Motor neuron (in vitro differentiated cells): ENCODE measurements around the gene ZNF460. TPM values are rescaled to one million over a fixed set of nuclear protein-coding genes. Genes with fewer than 3 reads are reported as not detected.
A peak's percentile ranks its signal among the peaks of the same experiment; 100 is the strongest.

Source experiments
- ATAC-seq, 8 experiments: fragments of 200-7000 bp; cut with Tn5 transposase; replicated peaks in 6 of 8; 2 replicates each; pipeline ENCODE4 v1.8.0; 2021; ENCODE audit warnings: mild to moderate bottlenecking in 8 of 8, moderate library complexity in 8 of 8
- H3K27ac ChIP-seq, 2 donors: fragments of 250-450 bp; sonication (Bioruptor Pico); 2 replicates each; pipeline ENCODE4 v1.9.0; 2021; ENCODE audit warnings: antibody characterized with exemption in 2 of 2, mild to moderate bottlenecking in 2 of 2, moderate library complexity in 1 of 2
- H3K4me1 ChIP-seq, 2 donors: fragments of 250-450 bp; sonication (Bioruptor Pico); replicated peaks in 1 of 2; 2 replicates each; pipeline ENCODE4 v1.6.1; 2021; ENCODE audit warnings: antibody characterized with exemption in 2 of 2, mild to moderate bottlenecking in 2 of 2, moderate library complexity in 1 of 2
- H3K4me3 ChIP-seq, 5 donors: fragments of 250-450 bp; sonication (Bioruptor Pico); 2 replicates each; pipeline ENCODE4 v1.9.0; 2021; ENCODE audit warnings: antibody characterized with exemption in 5 of 5, mild to moderate bottlenecking in 5 of 5, moderate library complexity in 4 of 5
- WGBS, 10 experiments: fragments of 450-650 bp; shearing (Covaris generic); methylation state at CpG; one replicate each; pipeline ENCODE4 v1.0.0; 2022; 5-methylcytosine and 5-hydroxymethylcytosine counted together
- in situ Hi-C, 9 experiments: fragments of 400-800 bp; cut with MboI; loops; one replicate each; pipeline ENCODE4 v1.15.0; 2021; ENCODE audit warnings: low sequenced_read_pairs in 9 of 9, low pct_unique_long_range_greater_than_20kb in 2 of 9; ENCODE audit not compliant: unreplicated experiment in 9 of 9
- total RNA-seq, 8 experiments: library from RNA; unstranded; fragments of 300-600 nt; gene quantifications; 2 replicates each; pipeline versions ENCODE4 v1.2.3 to v1.2.4, GENCODE V29; 2022

The ZNF460 gene
- total RNA-seq, 8 experiments from 2014 or later: 38.8 to 113 (median 68.9) TPM

GRCh38 chr19:57324992-57325391 is 44.7 kb downstream of the ZNF460 start:
- ATAC-seq: no peak
- peaks cover 15 to 17% of the 10 kb centered on the region in 2 donors for H3K4me1 ChIP-seq
- no peak overlapping the region for H3K4me3 ChIP-seq
- no peak overlapping the region for H3K27ac ChIP-seq
- in situ Hi-C loops: no loop called here

GRCh38 chr19:57327993-57328392 is 47.7 kb downstream of the ZNF460 start:
- in situ Hi-C loops: no loop called here
- no peak for ATAC-seq
- no peak overlapping the region for H3K27ac ChIP-seq
- no peak overlapping the region for H3K4me3 ChIP-seq
- no peaks in the 10 kb centered on the region for H3K4me1 ChIP-seq
- WGBS, 10 experiments: 88 to 100% (median 100%) methylated on average over 1 to 5 of the region's 8 CpGs; no CpG with 5 or more reads in 1 of the 10 experiments

GRCh38 chr19:57334191-57334590 is 53.9 kb downstream of the ZNF460 start:
- ATAC-seq: no peak

GRCh38 chr19:57338877-57339276 is 58.6 kb downstream of the ZNF460 start:
- ATAC-seq: peak in 1 of 8 experiments; percentile 44
- WGBS, 10 experiments: 33 to 100% (median 63%) methylated on average over 1 to 2 of the region's 3 CpGs; no CpG with 5 or more reads in 2 of the 10 experiments
- in situ Hi-C loops: no loop called here
- H3K4me1 ChIP-seq: no peaks in the 10 kb centered on the region
- no peak overlapping the region for H3K4me3 ChIP-seq
- no peak overlapping the region for H3K27ac ChIP-seq

More at GRCh38 chr19:57334191-57334590, 53.9 kb downstream of the ZNF460 start:
- H3K27ac ChIP-seq: no peak overlapping the region
- H3K4me1 ChIP-seq: no peaks in the 10 kb centered on the region
- no peak overlapping the region for H3K4me3 ChIP-seq
- in situ Hi-C loops: no loop called here
- WGBS, 10 experiments: 40 to 100% (median 86%) methylated on average over 1 to 4 of the region's 4 CpGs; no CpG with 5 or more reads in 2 of the 10 experiments

GRCh38 chr19:57342582-57342981 is 62.3 kb downstream of the ZNF460 start:
- WGBS, 10 experiments: 31 to 94% (median 48%) methylated on average over 2 to 6 of the region's 6 CpGs
- in situ Hi-C loops: no loop called here
- Histone ChIP-seq H3K4me1 (no peaks in the 10 kb centered on the region), H3K27ac (no peak overlapping the region), H3K4me3 (no peak overlapping the region)
- ATAC-seq: no peak

Other genes with a start within 250 kb of the ZNF460 start
- under 1 TPM in 5 of 8 experiments, not detected in 3; 0.04 to 0.38 (median 0.10) TPM for gene USP29, start 160.5 kb upstream of the ZNF460 start, total RNA-seq
- under 1 TPM in 1 of 8 experiments, not detected in 7; 0.13 TPM for gene ZIM3, start 135.3 kb upstream of the ZNF460 start, total RNA-seq
- not detected for gene DUXA, start 113.0 kb upstream of the ZNF460 start, total RNA-seq
- 10 to 100 TPM in 7 of 8 experiments, 1 to 10 TPM in 1; 9.7 to 30.4 (median 16.5) TPM for gene ZNF264, start 89.0 kb upstream of the ZNF460 start, total RNA-seq
- 1 to 10 TPM in 3 of 8 experiments, under 1 TPM in 4, not detected in 1; 0.63 to 3.2 (median 0.88) TPM for gene AURKC, start 49.5 kb upstream of the ZNF460 start, total RNA-seq
- gene ZNF805, start 39.9 kb upstream of the ZNF460 start, total RNA-seq: 10 to 100 TPM; 12.0 to 24.0 (median 17.8) TPM
- 10 to 100 TPM in 4 of 8 experiments, 1 to 10 TPM in 4; 6.2 to 13.8 (median 10.1) TPM for gene ZNF543, start 40.0 kb downstream of the ZNF460 start, total RNA-seq
- gene ZNF304, start 70.8 kb downstream of the ZNF460 start, total RNA-seq: 10 to 100 TPM in 5 of 8 experiments, 1 to 10 TPM in 3; 5.7 to 12.0 (median 10.7) TPM
- gene TRAPPC2B, start 83.1 kb downstream of the ZNF460 start, total RNA-seq: 10 to 100 TPM; 10.3 to 33.5 (median 24.1) TPM
- gene ZNF547, start 83.1 kb downstream of the ZNF460 start, total RNA-seq: 1 to 10 TPM; 3.8 to 6.9 (median 5.8) TPM
- gene ZNF548, start 109.4 kb downstream of the ZNF460 start, total RNA-seq: 10 to 100 TPM in 7 of 8 experiments, 1 to 10 TPM in 1; 9.9 to 35.5 (median 25.4) TPM
- gene ZNF17, start 130.7 kb downstream of the ZNF460 start, total RNA-seq: 10 to 100 TPM in 7 of 8 experiments, 1 to 10 TPM in 1; 7.8 to 21.6 (median 11.9) TPM
- gene ZNF749, start 154.8 kb downstream of the ZNF460 start, total RNA-seq: 10 to 100 TPM; 10.1 to 24.0 (median 13.8) TPM
- gene VN1R1, start 176.7 kb downstream of the ZNF460 start, total RNA-seq: 1 to 10 TPM in 7 of 8 experiments, under 1 TPM in 1; 0.92 to 4.2 (median 1.7) TPM
- 10 to 100 TPM in 7 of 8 experiments, 1 to 10 TPM in 1; 7.4 to 33.0 (median 19.7) TPM for gene ZNF772, start 197.1 kb downstream of the ZNF460 start, total RNA-seq
- 10 to 100 TPM; 12.4 to 18.6 (median 13.1) TPM for gene ZNF419, start 207.3 kb downstream of the ZNF460 start, total RNA-seq
- 10 to 100 TPM in 5 of 8 experiments, 1 to 10 TPM in 3; 6.3 to 17.9 (median 10.9) TPM for gene ZNF773, start 219.5 kb downstream of the ZNF460 start, total RNA-seq
- 10 to 100 TPM in 1 of 8 experiments, 1 to 10 TPM in 7; 5.4 to 11.9 (median 7.9) TPM for gene ZNF549, start 246.9 kb downstream of the ZNF460 start, total RNA-seq